Neutrophil (primary cell): Measurements from ENCODE around the gene ETNPPL.
"Not testable (repeated sequence)": the region's sequence is repeated elsewhere in the genome, so short reads cannot be mapped to it uniquely, and the experiment has no call there.

ENCODE experiments used
- H3K27ac ChIP-seq: fragments of 200-600 bp; sonication (generic); 2 replicates; pipeline ENCODE4 v1.5.1; 2016; ENCODE audit warnings: mild to moderate bottlenecking, moderate library complexity
- H3K27me3 ChIP-seq: fragments of 200-600 bp; sonication (generic); 2 replicates; pipeline ENCODE4 v1.6.0; 2016; ENCODE audit warnings: mild to moderate bottlenecking
- H3K36me3 ChIP-seq: fragments of 200-600 bp; sonication (generic); 2 replicates; pipeline ENCODE4 v1.5.1; 2017
- H3K4me1 ChIP-seq, 2 experiments: fragments of 200-600 bp in 1 of 2; sonication (generic) in 1 of 2; 1 replicate in 1 of 2; 2 replicates in 1 of 2; pipeline versions ENCODE4 v1.5.1 to v1.6.1; 2013 to 2016; ENCODE audit warnings: low read depth in 1 of 2, low read length in 1 of 2, mild to moderate bottlenecking in 1 of 2, moderate library complexity in 1 of 2; ENCODE audit not compliant: control insufficient read depth in 1 of 2, insufficient read depth in 1 of 2
- H3K4me3 ChIP-seq, 2 experiments: fragments of 200-600 bp in 1 of 2; sonication (generic) in 1 of 2; 1 replicate in 1 of 2; 2 replicates in 1 of 2; pipeline ENCODE4 v1.5.1; 2013 to 2016; ENCODE audit warnings: low read depth in 1 of 2, low read length in 1 of 2, mild to moderate bottlenecking in 1 of 2, moderate library complexity in 1 of 2
- H3K9me3 ChIP-seq: fragments of 200-600 bp; sonication (generic); 2 replicates; pipeline ENCODE4 v1.5.1; 2016
- TF ChIP-seq, protein P1 (sequence below): fragments of 200-600 bp; sonication (generic); IDR thresholded peaks from 2 replicates; pipeline ENCODE4 v1.5.1; 2016; ENCODE audit warnings: antibody characterized with exemption

The ETNPPL gene

DNA sequence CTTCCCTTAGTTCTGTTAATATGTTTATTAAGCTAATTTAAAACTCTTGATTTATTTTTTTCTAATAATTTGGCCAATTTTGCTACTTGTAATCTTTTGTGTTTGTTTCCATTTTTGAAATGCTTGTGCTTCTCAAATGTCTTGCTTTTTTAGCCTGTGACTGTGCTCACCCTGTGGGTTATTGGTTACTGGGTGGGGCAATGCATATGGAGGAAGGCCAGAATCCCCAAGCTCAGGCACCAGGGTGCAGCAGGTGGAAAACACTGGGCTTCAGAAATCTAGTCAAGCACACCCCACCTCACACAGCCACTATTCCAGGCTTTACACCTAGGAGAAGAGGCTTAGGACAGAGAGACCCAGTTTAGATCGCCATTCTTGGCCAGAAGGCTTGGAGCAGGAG is 33.1 kb downstream of the ETNPPL start:
- TF ChIP-seq, protein P1, sequence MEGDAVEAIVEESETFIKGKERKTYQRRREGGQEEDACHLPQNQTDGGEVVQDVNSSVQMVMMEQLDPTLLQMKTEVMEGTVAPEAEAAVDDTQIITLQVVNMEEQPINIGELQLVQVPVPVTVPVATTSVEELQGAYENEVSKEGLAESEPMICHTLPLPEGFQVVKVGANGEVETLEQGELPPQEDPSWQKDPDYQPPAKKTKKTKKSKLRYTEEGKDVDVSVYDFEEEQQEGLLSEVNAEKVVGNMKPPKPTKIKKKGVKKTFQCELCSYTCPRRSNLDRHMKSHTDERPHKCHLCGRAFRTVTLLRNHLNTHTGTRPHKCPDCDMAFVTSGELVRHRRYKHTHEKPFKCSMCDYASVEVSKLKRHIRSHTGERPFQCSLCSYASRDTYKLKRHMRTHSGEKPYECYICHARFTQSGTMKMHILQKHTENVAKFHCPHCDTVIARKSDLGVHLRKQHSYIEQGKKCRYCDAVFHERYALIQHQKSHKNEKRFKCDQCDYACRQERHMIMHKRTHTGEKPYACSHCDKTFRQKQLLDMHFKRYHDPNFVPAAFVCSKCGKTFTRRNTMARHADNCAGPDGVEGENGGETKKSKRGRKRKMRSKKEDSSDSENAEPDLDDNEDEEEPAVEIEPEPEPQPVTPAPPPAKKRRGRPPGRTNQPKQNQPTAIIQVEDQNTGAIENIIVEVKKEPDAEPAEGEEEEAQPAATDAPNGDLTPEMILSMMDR, result no peak
- Histone ChIP-seq H3K4me3 (no peak overlapping the region), H3K27me3 (no peaks in the 10 kb centered on the region), H3K36me3 (no peaks in the 10 kb centered on the region), H3K27ac (no peak overlapping the region), H3K9me3 (no peaks in the 10 kb centered on the region), H3K4me1 (no peaks in the 10 kb centered on the region)

DNA sequence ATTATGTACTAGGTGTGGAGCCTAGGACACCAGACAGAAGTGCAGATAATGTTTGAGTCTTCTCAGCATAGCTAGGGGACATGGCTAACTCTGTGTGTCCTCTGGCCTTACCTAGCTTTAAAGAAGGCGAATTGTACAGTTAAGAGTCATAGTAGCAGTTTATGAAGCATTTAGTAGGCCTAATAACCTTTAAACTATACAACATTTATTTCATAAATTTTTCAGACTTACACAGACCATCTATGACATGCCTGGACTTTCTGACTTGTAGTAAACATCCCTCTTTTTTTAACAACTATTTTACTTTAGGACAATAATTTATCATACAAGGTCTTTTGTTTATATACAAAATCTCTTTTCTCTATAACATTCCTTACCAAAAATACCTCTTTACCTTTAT is 37.4 kb downstream of the ETNPPL start:
- Histone ChIP-seq H3K9me3 (no peaks in the 10 kb centered on the region), H3K36me3 (no peaks in the 10 kb centered on the region), H3K4me1 (no peaks in the 10 kb centered on the region), H3K27me3 (no peaks in the 10 kb centered on the region), H3K27ac (no peak overlapping the region), H3K4me3 (no peak overlapping the region)
- TF ChIP-seq, protein P1, result no peak

DNA sequence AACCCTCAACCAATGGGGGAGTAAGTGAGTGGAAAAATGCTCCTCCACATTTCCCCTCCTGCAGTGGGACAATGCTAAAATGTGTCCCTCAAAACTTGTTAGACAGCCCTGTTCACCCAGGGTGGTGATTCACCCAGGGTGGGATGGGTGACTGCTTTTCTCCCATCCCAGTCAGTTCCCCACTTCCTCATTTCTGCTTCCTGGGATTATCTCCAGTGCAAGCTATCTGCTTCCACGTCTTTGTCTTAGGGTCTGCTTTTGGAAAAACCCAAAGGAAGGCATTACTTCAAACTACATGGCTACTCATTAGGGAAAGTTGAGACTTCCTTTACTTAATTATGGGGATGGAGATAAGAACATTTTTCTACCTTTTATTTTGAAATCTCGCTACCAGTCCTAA is 45.5 kb downstream of the ETNPPL start:
- Histone ChIP-seq H3K4me3 (no peak overlapping the region), H3K9me3 (no peaks in the 10 kb centered on the region), H3K27me3 (no peaks in the 10 kb centered on the region), H3K27ac (no peak overlapping the region), H3K4me1 (no peaks in the 10 kb centered on the region), H3K36me3 (no peaks in the 10 kb centered on the region)
- TF ChIP-seq, protein P1, result no peak

DNA sequence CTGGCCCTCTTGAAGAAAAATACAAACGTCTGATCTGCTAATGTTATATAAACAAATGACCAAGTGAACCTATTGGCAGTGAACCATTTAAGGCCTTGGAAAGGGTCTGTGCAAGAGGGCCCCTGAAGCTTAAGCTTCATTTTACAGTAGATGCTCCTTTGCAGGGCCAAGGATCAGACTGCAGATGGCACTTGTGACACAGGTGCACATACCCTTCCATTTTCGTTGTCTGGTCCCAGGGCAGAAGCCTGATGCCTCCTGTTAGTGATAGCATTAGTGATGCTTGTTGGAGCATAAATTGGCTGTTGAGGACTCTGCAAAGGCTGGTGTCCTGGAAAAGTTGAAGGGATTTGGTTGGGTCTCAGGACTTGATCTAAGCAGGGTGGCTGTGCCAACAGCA is 46.5 kb downstream of the ETNPPL start:
- Histone ChIP-seq H3K27ac (no peak overlapping the region), H3K36me3 (no peaks in the 10 kb centered on the region), H3K4me1 (no peaks in the 10 kb centered on the region), H3K4me3 (no peak overlapping the region), H3K9me3 (no peaks in the 10 kb centered on the region), H3K27me3 (no peaks in the 10 kb centered on the region)
- TF ChIP-seq, protein P1, result no peak

DNA sequence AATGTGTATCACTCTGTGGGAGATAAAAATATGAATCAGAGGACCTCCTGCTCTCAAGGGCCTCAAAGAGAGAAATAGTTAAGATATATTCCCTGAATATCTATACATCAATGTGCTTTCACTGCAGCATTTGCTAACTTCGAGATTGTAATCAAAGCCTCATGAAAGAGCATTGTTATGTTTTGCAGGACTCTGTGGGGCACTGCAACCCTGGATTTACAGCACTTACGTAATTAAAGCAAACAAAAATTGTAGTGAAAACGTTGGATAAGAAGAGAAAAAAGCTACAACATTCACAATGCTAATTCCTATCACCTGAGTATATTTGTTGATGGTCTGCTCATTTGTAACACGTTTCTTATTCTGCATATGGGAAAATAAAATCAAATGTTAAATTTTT is 48.0 kb downstream of the ETNPPL start:
- Histone ChIP-seq H3K9me3 (no peaks in the 10 kb centered on the region), H3K4me1 (no peaks in the 10 kb centered on the region), H3K4me3 (no peak overlapping the region), H3K36me3 (no peaks in the 10 kb centered on the region), H3K27me3 (no peaks in the 10 kb centered on the region), H3K27ac (no peak overlapping the region)
- TF ChIP-seq, protein P1, result no peak

DNA sequence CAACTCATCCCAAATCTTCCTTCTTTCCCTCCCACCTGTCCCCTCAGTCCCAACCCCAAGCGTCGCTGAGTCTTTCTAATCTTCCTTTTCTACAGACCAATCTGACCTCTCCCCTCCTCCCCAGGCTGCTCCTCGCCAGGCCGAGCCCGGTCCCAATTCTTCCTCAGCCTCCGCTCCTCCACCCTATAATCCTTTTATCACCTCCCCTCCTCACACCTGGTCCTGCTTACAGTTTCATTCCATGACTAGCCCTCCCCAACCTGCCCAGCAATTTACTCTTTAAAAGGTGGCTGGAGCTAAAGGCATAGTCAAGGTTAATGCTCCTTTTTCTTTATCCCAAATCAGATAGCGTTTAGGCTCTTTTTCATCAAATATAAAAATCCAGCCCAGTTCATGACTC is 52.3 kb downstream of the ETNPPL start:
- not testable (repeated sequence) for H3K4me1 ChIP-seq, H3K36me3 ChIP-seq, H3K27me3 ChIP-seq, H3K9me3 ChIP-seq, H3K4me3 ChIP-seq, H3K27ac ChIP-seq
